KMS-11 (cell line): Measurements from ENCODE around the gene AFMID.

ENCODE experiments used
- H2AFZ ChIP-seq: fragments of 200-600 bp; sonication (generic); 2 replicates; pipeline ENCODE4 v1.6.1; 2016; ENCODE audit warnings: antibody characterized with exemption, mixed run types, low read depth
- H3K27ac ChIP-seq: fragments of 200-600 bp; sonication (generic); 2 replicates; pipeline ENCODE4 v1.6.1; 2016; ENCODE audit warnings: mild to moderate bottlenecking, mixed run types
- H3K27me3 ChIP-seq: fragments of 200-600 bp; sonication (generic); 2 replicates; pipeline ENCODE4 v1.6.1; 2017; ENCODE audit warnings: mild to moderate bottlenecking, low read depth, mixed run types, moderate library complexity; ENCODE audit not compliant: insufficient read depth
- H3K36me3 ChIP-seq: fragments of 200-600 bp; sonication (generic); 2 replicates; pipeline ENCODE4 v1.6.1; 2017; ENCODE audit warnings: mild to moderate bottlenecking, mixed run types; ENCODE audit not compliant: insufficient read depth
- H3K4me1 ChIP-seq: fragments of 200-600 bp; sonication (generic); 2 replicates; pipeline ENCODE4 v1.6.1; 2016; ENCODE audit warnings: mild to moderate bottlenecking, low read depth, mixed run types; ENCODE audit not compliant: poor library complexity, severe bottlenecking
- H3K4me2 ChIP-seq: fragments of 200-600 bp; sonication (generic); 2 replicates; pipeline ENCODE4 v1.7.0; 2016; ENCODE audit warnings: mild to moderate bottlenecking, mixed run types
- H3K4me3 ChIP-seq: fragments of 200-600 bp; sonication (generic); IDR thresholded peaks from 2 replicates; pipeline ENCODE4 v1.6.1; 2017; ENCODE audit warnings: low read depth, low read length, mixed read lengths; ENCODE audit not compliant: insufficient read depth
- H3K79me2 ChIP-seq: fragments of 200-600 bp; sonication (generic); 2 replicates; pipeline ENCODE4 v1.6.1; 2016; ENCODE audit warnings: low read depth, mixed run types; ENCODE audit not compliant: insufficient read depth
- H3K9ac ChIP-seq: fragments of 200-600 bp; sonication (generic); 2 replicates; pipeline ENCODE4 v1.6.1; 2016; ENCODE audit warnings: mild to moderate bottlenecking, mixed run types
- H4K20me1 ChIP-seq: fragments of 200-600 bp; sonication (generic); 2 replicates; pipeline ENCODE4 v1.6.1; 2016; ENCODE audit warnings: mild to moderate bottlenecking, mixed run types; ENCODE audit not compliant: insufficient read depth
- TF ChIP-seq, protein P1 (sequence below): fragments of 200-600 bp; sonication (generic); conservative IDR thresholded peaks from 2 replicates; pipeline ENCODE4 v1.6.1; 2017; ENCODE audit warnings: low read depth, mild to moderate bottlenecking, antibody characterized with exemption, low read length, moderate library complexity, mixed read lengths

Gene AFMID

DNA sequence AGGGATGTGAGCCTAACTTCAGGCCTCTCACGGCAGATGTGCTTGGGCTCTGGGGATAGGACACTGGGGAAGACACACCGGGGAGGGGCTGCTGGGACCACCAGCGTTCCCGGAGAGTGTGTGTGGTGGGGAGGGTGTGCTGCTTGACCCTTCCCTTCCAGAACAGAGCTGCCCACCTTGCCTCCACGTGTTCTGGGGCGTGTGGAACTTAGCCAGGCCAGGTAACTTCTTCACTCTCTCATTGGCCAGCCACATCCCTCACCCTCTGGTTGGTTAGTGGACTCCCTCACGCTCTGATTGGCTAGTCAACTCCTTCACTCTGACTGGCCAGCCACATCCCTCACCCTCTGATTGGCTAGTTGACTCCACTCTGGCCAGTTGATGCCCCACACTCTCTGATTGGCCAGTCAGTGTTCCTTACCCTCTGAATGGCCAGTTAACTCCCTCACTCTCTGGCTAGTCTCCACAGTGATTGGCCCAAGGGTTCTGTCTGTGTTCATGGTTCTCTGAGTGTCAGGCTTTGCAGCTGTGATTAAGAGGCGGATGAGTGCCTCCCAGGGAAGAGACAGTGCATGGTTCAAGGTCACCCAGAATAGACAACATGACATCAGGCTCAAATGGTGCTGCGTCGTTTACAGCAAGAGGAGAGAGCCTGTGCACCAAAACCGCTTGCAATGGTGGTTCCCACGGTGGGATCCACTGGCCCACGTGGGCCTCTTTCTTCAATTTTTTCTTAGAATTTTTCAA lies 54.3 kb downstream of the AFMID start:
- Histone ChIP-seq H3K27ac (no peak overlapping the region), H3K4me1 (no peaks in the 10 kb centered on the region), H3K27me3 (no peaks in the 10 kb centered on the region), H3K36me3 (no peaks in the 10 kb centered on the region), H2AFZ (no peak overlapping the region), H3K4me3 (no peak overlapping the region), H3K4me2 (no peak overlapping the region), H3K79me2 (no peaks in the 10 kb centered on the region), H4K20me1 (no peaks in the 10 kb centered on the region), H3K9ac (no peak overlapping the region)
- TF ChIP-seq, protein P1, sequence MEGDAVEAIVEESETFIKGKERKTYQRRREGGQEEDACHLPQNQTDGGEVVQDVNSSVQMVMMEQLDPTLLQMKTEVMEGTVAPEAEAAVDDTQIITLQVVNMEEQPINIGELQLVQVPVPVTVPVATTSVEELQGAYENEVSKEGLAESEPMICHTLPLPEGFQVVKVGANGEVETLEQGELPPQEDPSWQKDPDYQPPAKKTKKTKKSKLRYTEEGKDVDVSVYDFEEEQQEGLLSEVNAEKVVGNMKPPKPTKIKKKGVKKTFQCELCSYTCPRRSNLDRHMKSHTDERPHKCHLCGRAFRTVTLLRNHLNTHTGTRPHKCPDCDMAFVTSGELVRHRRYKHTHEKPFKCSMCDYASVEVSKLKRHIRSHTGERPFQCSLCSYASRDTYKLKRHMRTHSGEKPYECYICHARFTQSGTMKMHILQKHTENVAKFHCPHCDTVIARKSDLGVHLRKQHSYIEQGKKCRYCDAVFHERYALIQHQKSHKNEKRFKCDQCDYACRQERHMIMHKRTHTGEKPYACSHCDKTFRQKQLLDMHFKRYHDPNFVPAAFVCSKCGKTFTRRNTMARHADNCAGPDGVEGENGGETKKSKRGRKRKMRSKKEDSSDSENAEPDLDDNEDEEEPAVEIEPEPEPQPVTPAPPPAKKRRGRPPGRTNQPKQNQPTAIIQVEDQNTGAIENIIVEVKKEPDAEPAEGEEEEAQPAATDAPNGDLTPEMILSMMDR, result no peak

- Histone ChIP-seq H3K9ac (no peak overlapping the region), H2AFZ (no peak overlapping the region), H3K27me3 (no peaks in the 10 kb centered on the region), H4K20me1 (no peaks in the 10 kb centered on the region), H3K79me2 (no peaks in the 10 kb centered on the region), H3K4me1 (no peaks in the 10 kb centered on the region), H3K27ac (no peak overlapping the region), H3K4me3 (no peak overlapping the region), H3K4me2 (no peak overlapping the region), H3K36me3 (no peaks in the 10 kb centered on the region)
- TF ChIP-seq, protein P1, result no peak
Observed at GRCh38 chr17:78242024-78242742, 55.0 kb downstream of the AFMID start.

DNA sequence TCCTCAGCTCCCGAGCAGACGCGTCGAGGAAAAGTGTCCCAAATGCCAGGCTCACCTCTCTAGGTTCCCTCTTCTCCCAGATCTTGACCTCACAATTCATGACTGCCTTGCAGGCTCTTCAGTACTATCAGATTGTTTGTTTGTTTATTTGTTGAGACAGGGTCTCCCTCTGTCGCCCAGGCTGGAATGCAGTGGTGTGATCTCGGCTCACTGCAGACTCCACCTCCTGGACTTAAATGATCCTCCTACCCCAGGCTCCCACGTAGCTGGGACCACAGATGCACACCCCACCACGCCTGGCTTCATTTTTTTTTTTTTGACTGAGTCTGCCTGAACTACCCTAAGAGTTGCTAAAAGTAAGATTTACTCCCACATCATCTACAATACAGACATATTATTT lies 60.1 kb downstream of the AFMID start:
- H3K79me2 ChIP-seq, result no peaks in the 10 kb centered on the region
- peaks cover 23% of the 10 kb centered on the region for H3K4me1 ChIP-seq
- H3K27me3 ChIP-seq, result no peaks in the 10 kb centered on the region
- no peak overlapping the region for H3K27ac ChIP-seq
- TF ChIP-seq, protein P1, result no peak
- H3K4me3 ChIP-seq, result no peak overlapping the region
- no peaks in the 10 kb centered on the region for H4K20me1 ChIP-seq
- no peak overlapping the region for H3K9ac ChIP-seq
- no peaks in the 10 kb centered on the region for H3K36me3 ChIP-seq
- no peak overlapping the region for H2AFZ ChIP-seq
- H3K4me2 ChIP-seq, result no peak overlapping the region

- Histone ChIP-seq H2AFZ (no peak overlapping the region), H4K20me1 (no peaks in the 10 kb centered on the region), H3K79me2 (no peaks in the 10 kb centered on the region), H3K27ac (no peak overlapping the region), H3K4me2 (no peak overlapping the region), H3K4me3 (no peak overlapping the region), H3K27me3 (no peaks in the 10 kb centered on the region), H3K4me1 (peaks cover 32% of the 10 kb centered on the region), H3K36me3 (no peaks in the 10 kb centered on the region), H3K9ac (no peak overlapping the region)
- TF ChIP-seq, protein P1, result no peak
Observed at GRCh38 chr17:78248051-78248914, 61.1 kb downstream of the AFMID start.
